Trophoblast cell (in vitro differentiated cells and primary cell): ENCODE results near the gene SS18L1.
A peak's percentile ranks its signal among the peaks of the same experiment; 100 is the strongest.

Source experiments
- DNase-seq, 2 donors: peaks; one replicate each; pipeline ENCODE4 v3.0.0-alpha.2; 2016
- H2AFZ ChIP-seq: 2 replicates; pipeline ENCODE4 v1.6.1; 2013; ENCODE audit warnings: low read length, moderate library complexity, mild to moderate bottlenecking; ENCODE audit not compliant: insufficient read depth, poor library complexity
- H2AK5ac ChIP-seq: 2 replicates; pipeline ENCODE4 v1.6.1; 2013; ENCODE audit warnings: mild to moderate bottlenecking, low read length
- H2BK120ac ChIP-seq: 2 replicates; pipeline ENCODE4 v1.6.1; 2013; ENCODE audit warnings: low read length, mild to moderate bottlenecking, moderate library complexity; ENCODE audit not compliant: insufficient read depth, poor library complexity
- H2BK12ac ChIP-seq: 2 replicates; pipeline ENCODE4 v1.6.1; 2013; ENCODE audit warnings: mild to moderate bottlenecking, low read length, moderate library complexity
- H2BK5ac ChIP-seq: 2 replicates; pipeline ENCODE4 v1.6.1; 2013; ENCODE audit warnings: low read length, low read depth, moderate library complexity, mild to moderate bottlenecking; ENCODE audit not compliant: poor library complexity
- H3K14ac ChIP-seq: 2 replicates; pipeline ENCODE4 v1.6.1; 2013; ENCODE audit warnings: mild to moderate bottlenecking, low read length
- H3K18ac ChIP-seq: 2 replicates; pipeline ENCODE4 v1.6.1; 2013; ENCODE audit warnings: mild to moderate bottlenecking, low read length
- H3K23ac ChIP-seq: 2 replicates; pipeline ENCODE4 v1.6.1; 2013; ENCODE audit warnings: low read length
- H3K27ac ChIP-seq: 2 replicates; pipeline ENCODE4 v1.5.1; 2013; ENCODE audit warnings: low read depth, mild to moderate bottlenecking, inconsistent platforms, low read length, moderate library complexity
- H3K27me3 ChIP-seq: 2 replicates; pipeline ENCODE4 v1.6.1; 2013; ENCODE audit warnings: inconsistent platforms, mild to moderate bottlenecking, low read length, moderate library complexity; ENCODE audit not compliant: insufficient read depth
- H3K36me3 ChIP-seq, 2 experiments: 1 replicate in 1 of 2; 2 replicates in 1 of 2; pipeline ENCODE4 v1.6.1; 2013; ENCODE audit warnings: low read length in 2 of 2, mild to moderate bottlenecking in 2 of 2, moderate library complexity in 1 of 2; ENCODE audit not compliant: insufficient read depth in 2 of 2, control insufficient read depth in 1 of 2
- H3K4ac ChIP-seq: 2 replicates; pipeline ENCODE4 v1.6.1; 2013; ENCODE audit warnings: low read depth, mild to moderate bottlenecking, low read length, moderate library complexity
- H3K4me1 ChIP-seq, 2 experiments: 1 replicate in 1 of 2; 2 replicates in 1 of 2; pipeline ENCODE4 v1.6.1; 2013; ENCODE audit warnings: low read length in 2 of 2, mild to moderate bottlenecking in 2 of 2, moderate library complexity in 1 of 2; ENCODE audit not compliant: insufficient read depth in 2 of 2, control insufficient read depth in 1 of 2
- H3K4me2 ChIP-seq: 2 replicates; pipeline ENCODE4 v1.6.1; 2013; ENCODE audit warnings: inconsistent platforms, mild to moderate bottlenecking, low read length, moderate library complexity
- H3K4me3 ChIP-seq: 2 replicates; pipeline ENCODE4 v1.5.1; 2013; ENCODE audit warnings: mild to moderate bottlenecking, low read depth, low read length, inconsistent platforms
- H3K79me1 ChIP-seq: one replicate; pipeline ENCODE4 v1.6.1; 2013; ENCODE audit warnings: low read length
- H3K79me2 ChIP-seq: 2 replicates; pipeline ENCODE4 v1.6.1; 2013; ENCODE audit warnings: low read length, mild to moderate bottlenecking; ENCODE audit not compliant: control insufficient read depth, insufficient read depth, poor library complexity
- H3K9ac ChIP-seq: 2 replicates; pipeline ENCODE4 v1.6.1; 2013; ENCODE audit warnings: mild to moderate bottlenecking, low read length
- H3K9me3 ChIP-seq: 2 replicates; pipeline ENCODE4 v1.6.1; 2013; ENCODE audit warnings: low read depth, mild to moderate bottlenecking, control low read depth, inconsistent platforms, low read length; ENCODE audit not compliant: insufficient read depth
- H4K12ac ChIP-seq: 2 replicates; pipeline ENCODE4 v1.6.1; 2013; ENCODE audit warnings: low read depth, mild to moderate bottlenecking, low read length, moderate library complexity
- H4K8ac ChIP-seq: 2 replicates; pipeline ENCODE4 v1.6.1; 2013; ENCODE audit warnings: low read depth, mild to moderate bottlenecking, low read length, moderate library complexity
- H4K91ac ChIP-seq: one replicate; pipeline ENCODE4 v1.6.1; 2013; ENCODE audit warnings: low read depth, mild to moderate bottlenecking, low read length, moderate library complexity
- whole genome bisulfite sequencing: extraction: QIAGEN DNeasy Blood & Tissue Kit; methylation state at CpG from one replicate; pipeline ENCODE4 v1.1.7; 2013; ENCODE audit warnings: missing lambda C conversion rate; ENCODE audit not compliant: insufficient read length, insufficient coverage; ENCODE audit errors: extremely low coverage; 5-methylcytosine and 5-hydroxymethylcytosine counted together

The SS18L1 gene

DNA sequence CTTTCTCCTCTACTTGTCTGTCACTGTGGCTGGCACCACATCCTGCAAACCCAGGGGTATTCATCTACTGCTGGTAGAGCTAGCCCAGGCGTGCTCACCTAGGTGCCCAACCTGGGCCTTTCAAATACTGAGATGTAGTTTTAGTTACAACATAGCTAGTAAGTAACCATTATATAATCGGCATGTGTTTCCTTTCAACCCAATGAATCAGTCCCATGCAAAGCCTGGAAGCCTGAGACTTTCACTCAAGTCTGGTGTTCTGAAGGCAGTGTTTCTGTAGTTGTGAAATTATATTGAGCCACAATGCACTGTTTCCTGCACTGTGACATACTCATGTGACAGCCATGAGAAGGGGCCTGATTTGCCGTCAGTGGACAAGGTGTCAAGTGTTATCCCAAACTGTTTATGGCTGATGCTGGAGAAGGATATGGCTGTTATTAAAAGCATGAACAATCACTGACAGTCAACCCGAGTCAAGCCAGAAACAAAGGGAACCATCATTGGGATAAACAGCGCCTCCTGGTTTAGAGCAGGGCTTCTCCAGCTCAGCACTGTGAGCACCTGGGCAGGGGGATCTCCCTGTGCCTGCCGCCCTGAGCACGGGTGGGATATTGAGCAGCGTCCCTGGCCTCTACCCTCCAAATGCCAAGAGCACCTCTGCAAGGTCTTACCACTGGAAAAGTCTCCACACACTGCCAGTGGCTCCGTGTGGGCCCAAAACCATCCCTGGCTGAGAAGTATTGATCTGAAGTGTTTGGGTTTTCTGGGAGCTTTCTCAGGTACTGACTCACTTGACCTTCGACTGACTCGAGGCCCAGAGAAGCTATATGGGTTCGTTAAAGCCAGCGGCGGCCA lies 1.9 kb upstream of the SS18L1 start:
- peak overlapping the region; percentile 88 for H2AK5ac ChIP-seq
- no peak overlapping the region for H3K23ac ChIP-seq
- peak overlapping the region; percentile 98 for H3K9ac ChIP-seq
- WGBS: no CpG with 5 or more reads among the region's 14 CpGs
- peaks cover 6 to 14% of the 10 kb centered on the region in 2 experiments for H3K4me1 ChIP-seq
- no peaks in the 10 kb centered on the region for H3K27me3 ChIP-seq
- H3K27ac ChIP-seq: peak overlapping the region; percentile 2
- H3K14ac ChIP-seq: peak overlapping the region; percentile 11
- peak overlapping the region; percentile 79 for H3K4me2 ChIP-seq
- peaks cover 7% of the 10 kb centered on the region for H3K79me1 ChIP-seq
- H3K4ac ChIP-seq: peak overlapping the region; percentile 99
- H2AFZ ChIP-seq: no peak overlapping the region
- H3K4me3 ChIP-seq: peak overlapping the region; percentile 58
- H3K36me3 ChIP-seq: peaks cover 39 to 55% of the 10 kb centered on the region in 2 experiments
- no peak overlapping the region for H2BK12ac ChIP-seq
- peak overlapping the region; percentile 27 for H4K12ac ChIP-seq
- H2BK5ac ChIP-seq: no peak overlapping the region
- peaks cover 2% of the 10 kb centered on the region for H3K9me3 ChIP-seq
- H3K18ac ChIP-seq: no peak overlapping the region
- H2BK120ac ChIP-seq: no peak overlapping the region
- peak overlapping the region; percentile 32 for H4K91ac ChIP-seq
- peak overlapping the region; percentile 22 for H4K8ac ChIP-seq
- H3K79me2 ChIP-seq: peaks cover 43% of the 10 kb centered on the region
- no peak for DNase-seq

DNA sequence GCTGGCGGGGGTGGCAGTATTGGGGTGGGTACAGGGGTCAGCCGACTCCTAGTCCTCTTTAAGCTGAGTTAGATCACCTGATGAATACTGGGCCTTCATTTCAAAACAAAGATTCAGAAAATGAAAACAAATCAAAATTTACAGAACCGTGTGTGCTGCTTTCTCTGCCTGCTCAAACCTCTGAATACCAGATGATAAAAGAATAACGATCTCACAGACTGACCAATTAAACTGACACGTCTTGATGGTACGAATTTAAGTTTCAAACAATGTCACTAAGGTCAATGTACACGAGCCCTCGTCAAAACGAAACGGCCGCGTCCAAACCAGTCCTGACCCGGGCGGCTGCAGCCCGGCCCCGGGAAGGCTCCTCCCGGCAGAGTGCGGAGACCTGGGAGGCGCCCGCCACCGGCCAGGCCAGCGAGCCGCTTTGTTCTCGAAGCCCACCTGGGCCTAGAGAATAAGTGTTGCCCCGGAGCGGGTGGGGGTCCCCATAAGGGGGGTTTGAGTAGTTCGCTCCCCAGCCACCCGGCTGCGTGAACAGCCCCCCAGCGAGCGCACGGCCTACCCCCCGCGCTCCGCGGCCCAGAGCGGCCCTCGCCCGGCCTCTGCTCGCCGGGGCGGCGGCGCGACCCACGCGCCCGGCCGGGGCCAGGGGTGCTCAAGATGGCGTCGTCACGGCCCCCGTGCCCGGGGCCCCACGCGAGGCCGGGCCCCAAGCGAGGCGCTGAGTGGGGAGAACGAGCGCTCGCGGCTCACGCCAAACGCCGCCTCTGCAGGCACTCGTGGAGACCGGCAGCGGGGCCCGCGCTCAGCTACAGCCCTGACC lies 1.1 kb upstream of the SS18L1 start:
- H3K36me3 ChIP-seq: peaks cover 34 to 48% of the 10 kb centered on the region in 2 experiments
- peak in 1 of 2 donors; percentile 31 for DNase-seq
- H3K79me1 ChIP-seq: peaks cover 7% of the 10 kb centered on the region
- H3K27me3 ChIP-seq: no peaks in the 10 kb centered on the region
- H3K4ac ChIP-seq: peak overlapping the region; percentile 99
- H3K18ac ChIP-seq: peak overlapping the region; percentile 99
- no CpG with 5 or more reads among the region's 71 CpGs for WGBS
- H2BK5ac ChIP-seq: peak overlapping the region; percentile 98
- H3K23ac ChIP-seq: no peak overlapping the region
- peak overlapping the region; percentile 96 for H2AK5ac ChIP-seq
- peak overlapping the region; percentile 79 for H3K4me2 ChIP-seq
- peak overlapping the region; percentile 97 for H2BK120ac ChIP-seq
- H3K27ac ChIP-seq: peak overlapping the region; percentile 96
- H3K4me1 ChIP-seq: peaks cover 6 to 14% of the 10 kb centered on the region in 2 experiments
- peaks cover 5% of the 10 kb centered on the region for H3K9me3 ChIP-seq
- peak overlapping the region; percentile 66 for H2AFZ ChIP-seq
- H3K14ac ChIP-seq: peak overlapping the region; percentile 99
- H3K4me3 ChIP-seq: peak overlapping the region; percentile 99
- peaks cover 51% of the 10 kb centered on the region for H3K79me2 ChIP-seq
- H4K8ac ChIP-seq: peak overlapping the region; percentile 96
- peak overlapping the region; percentile 69 for H4K12ac ChIP-seq
- peak overlapping the region; percentile 97 for H4K91ac ChIP-seq
- H2BK12ac ChIP-seq: no peak overlapping the region
- peak overlapping the region; percentile 98 for H3K9ac ChIP-seq

DNA sequence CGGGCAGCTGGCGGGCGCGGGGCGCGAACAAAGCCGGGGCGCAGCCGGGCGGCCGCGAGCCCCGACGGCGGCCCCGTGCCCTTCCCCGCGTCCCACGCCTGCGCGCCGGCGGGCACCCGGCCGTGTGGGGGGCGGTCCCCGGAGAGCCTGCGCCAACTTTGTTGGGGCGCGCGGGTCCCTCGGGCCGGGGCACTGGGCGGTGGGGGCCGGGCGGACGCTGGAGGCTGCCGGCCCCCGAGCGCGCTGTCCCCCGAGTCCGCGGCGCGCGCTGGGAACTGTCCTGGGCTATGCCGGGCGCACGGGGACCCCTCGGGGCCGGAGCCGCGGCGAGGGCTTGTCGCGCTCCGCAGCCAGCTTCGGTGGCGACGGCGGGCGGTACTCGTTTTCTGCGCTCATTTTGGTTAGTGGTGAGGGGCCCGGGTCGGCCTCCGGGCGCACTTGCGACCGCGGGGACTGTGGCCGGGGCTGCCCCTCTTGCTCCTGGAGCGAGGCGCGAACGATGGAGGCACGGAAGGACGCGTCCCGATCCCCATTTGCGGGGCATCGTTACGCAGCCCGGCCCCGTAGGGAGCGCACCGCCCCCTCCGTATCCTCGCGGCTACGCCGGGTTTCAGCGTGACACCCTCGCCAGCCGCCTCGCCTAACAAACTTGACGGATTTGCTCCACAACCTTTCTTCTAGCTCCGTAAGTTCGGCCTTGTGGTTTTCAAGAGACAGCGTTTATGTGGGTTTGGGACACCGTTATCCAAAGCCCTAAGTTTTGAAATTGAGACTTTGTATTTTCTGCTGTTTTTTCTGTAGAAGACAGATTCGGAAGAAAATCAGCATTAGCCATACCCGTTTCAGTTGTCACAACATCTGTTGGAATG lies 622 bp downstream of the SS18L1 start:
- Histone ChIP-seq H3K14ac (peak overlapping the region; percentile 79), H2BK12ac (no peak overlapping the region), H3K79me1 (peaks cover 7% of the 10 kb centered on the region), H3K27ac (peak overlapping the region; percentile 86), H3K4me1 (peaks cover 9 to 22% of the 10 kb centered on the region in 2 experiments), H2AFZ (peak overlapping the region; percentile 77), H3K23ac (no peak overlapping the region), H3K79me2 (peaks cover 53% of the 10 kb centered on the region), H3K4me3 (peak overlapping the region; percentile 93), H2BK5ac (peak overlapping the region; percentile 35), H3K36me3 (peaks cover 18 to 32% of the 10 kb centered on the region in 2 experiments), H3K9ac (peak overlapping the region; percentile 81), H4K12ac (peak overlapping the region; percentile 27), H3K18ac (peak overlapping the region; percentile 92), H4K8ac (peak overlapping the region; percentile 72), H2BK120ac (peak overlapping the region; percentile 27), H3K9me3 (peaks cover 4% of the 10 kb centered on the region), H3K27me3 (no peaks in the 10 kb centered on the region), H4K91ac (peak overlapping the region; percentile 52), H3K4me2 (peak overlapping the region; percentile 75), H3K4ac (peak overlapping the region; percentile 93), H2AK5ac (no peak overlapping the region)
- WGBS: no CpG with 5 or more reads among the region's 104 CpGs
- peak; percentile 40 to 69 for DNase-seq

DNA sequence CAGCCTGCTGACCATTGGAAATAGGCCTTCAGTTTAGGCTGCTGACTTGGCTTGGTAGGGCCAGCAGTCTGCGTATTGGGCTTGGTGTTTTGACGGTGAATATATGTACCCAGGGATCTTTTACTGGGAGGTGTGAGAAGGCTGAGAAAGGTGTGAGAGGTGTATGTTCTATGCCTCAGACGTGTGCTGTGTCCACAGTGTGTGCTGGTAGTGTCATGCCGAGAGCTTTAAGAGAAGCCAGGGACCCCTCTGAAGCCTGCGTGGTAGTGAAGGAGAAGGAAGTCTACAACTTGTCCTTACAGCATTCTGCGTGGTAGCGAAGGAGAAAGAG lies 2.1 kb downstream of the SS18L1 start:
- no peak overlapping the region for H3K18ac ChIP-seq
- no CpG with 5 or more reads among the region's 7 CpGs for WGBS

More for the DNA sequence above, 2.1 kb downstream of the SS18L1 start:
- no peak overlapping the region for H2AK5ac ChIP-seq
- H2BK12ac ChIP-seq: no peak overlapping the region
- H3K9ac ChIP-seq: no peak overlapping the region
- H4K8ac ChIP-seq: no peak overlapping the region
- H3K23ac ChIP-seq: no peak overlapping the region
- peaks cover 16 to 32% of the 10 kb centered on the region in 2 experiments for H3K4me1 ChIP-seq
- H3K14ac ChIP-seq: no peak overlapping the region
- H2BK120ac ChIP-seq: no peak overlapping the region
- no peak overlapping the region for H3K27ac ChIP-seq
- no peaks in the 10 kb centered on the region for H3K27me3 ChIP-seq
- H3K36me3 ChIP-seq: peaks cover 10 to 21% of the 10 kb centered on the region in 2 experiments
- H4K91ac ChIP-seq: no peak overlapping the region
- H3K4me2 ChIP-seq: no peak overlapping the region
- H4K12ac ChIP-seq: no peak overlapping the region
- H3K79me1 ChIP-seq: peaks cover 7% of the 10 kb centered on the region
- no peak overlapping the region for H3K4me3 ChIP-seq
- no peak overlapping the region for H2BK5ac ChIP-seq
- H3K9me3 ChIP-seq: peaks cover 4% of the 10 kb centered on the region
- DNase-seq: no peak
- peaks cover 53% of the 10 kb centered on the region for H3K79me2 ChIP-seq
- H2AFZ ChIP-seq: no peak overlapping the region
- H3K4ac ChIP-seq: peak overlapping the region; percentile 61
